ENCODE measurements around the gene RIF1.
A peak's percentile ranks its signal among the peaks of the same experiment; 100 is the strongest.

Gene RIF1

GRCh38 chr2:151438506-151438905 is 28.8 kb downstream of the RIF1 start:
- no peak for TF ChIP-seq SIN3A (IDR thresholded peaks at IDR 0.05; ENCODE audit: borderline replicate concordance, insufficient read depth, low read length)
- no peak for TF ChIP-seq REST (IDR thresholded peaks at IDR 0.05; ENCODE audit: insufficient read depth in 1 of 2, low read depth in 2 of 2, low read length in 2 of 2)
- no peak for TF ChIP-seq FOXP2 (optimal IDR thresholded peaks at IDR 0.05; ENCODE audit: borderline replicate concordance, extremely low read depth, extremely low read length, insufficient read depth)
- no peak for TF ChIP-seq POLR2AphosphoS5 (IDR thresholded peaks at IDR 0.05; ENCODE audit: low read depth, low read length)
- no peak for TF ChIP-seq TAF1 (IDR thresholded peaks at IDR 0.05; ENCODE audit: borderline replicate concordance, insufficient read depth, low read length)

- no peak for TF ChIP-seq SIN3A (IDR thresholded peaks at IDR 0.05; ENCODE audit: borderline replicate concordance, insufficient read depth, low read length)
- TF ChIP-seq REST (IDR thresholded peaks at IDR 0.05; ENCODE audit: insufficient read depth in 1 of 2, low read depth in 2 of 2, low read length in 2 of 2): no peak
- TF ChIP-seq TAF1 (IDR thresholded peaks at IDR 0.05; ENCODE audit: borderline replicate concordance, insufficient read depth, low read length): no peak
- no peak for TF ChIP-seq FOXP2 (optimal IDR thresholded peaks at IDR 0.05; ENCODE audit: borderline replicate concordance, extremely low read depth, extremely low read length, insufficient read depth)
- no peak for TF ChIP-seq POLR2AphosphoS5 (IDR thresholded peaks at IDR 0.05; ENCODE audit: low read depth, low read length)
Observed at GRCh38 chr2:151439127-151439526, 29.4 kb downstream of the RIF1 start.

GRCh38 chr2:151459358-151459757 is 49.7 kb downstream of the RIF1 start:
- no peak for TF ChIP-seq FOXP2 (optimal IDR thresholded peaks at IDR 0.05; ENCODE audit: borderline replicate concordance, extremely low read depth, extremely low read length, insufficient read depth)
- no peak for TF ChIP-seq POLR2AphosphoS5 (IDR thresholded peaks at IDR 0.05; ENCODE audit: low read depth, low read length)
- no peak for TF ChIP-seq SIN3A (IDR thresholded peaks at IDR 0.05; ENCODE audit: borderline replicate concordance, insufficient read depth, low read length)
- TF ChIP-seq REST (IDR thresholded peaks at IDR 0.05; ENCODE audit: insufficient read depth in 1 of 2, low read depth in 2 of 2, low read length in 2 of 2): no peak
- TF ChIP-seq TAF1 (IDR thresholded peaks at IDR 0.05; ENCODE audit: borderline replicate concordance, insufficient read depth, low read length): no peak

GRCh38 chr2:151465771-151466170 is 56.1 kb downstream of the RIF1 start:
- TF ChIP-seq SIN3A (IDR thresholded peaks at IDR 0.05; ENCODE audit: borderline replicate concordance, insufficient read depth, low read length) (no peak), REST (IDR thresholded peaks at IDR 0.05; ENCODE audit: insufficient read depth in 1 of 2, low read depth in 2 of 2, low read length in 2 of 2) (no peak), FOXP2 (optimal IDR thresholded peaks at IDR 0.05; ENCODE audit: borderline replicate concordance, extremely low read depth, extremely low read length, insufficient read depth) (no peak), POLR2AphosphoS5 (IDR thresholded peaks at IDR 0.05; ENCODE audit: low read depth, low read length) (0 out of 2 replicates have a peak, but pooled peaks have one; percentile 16), TAF1 (IDR thresholded peaks at IDR 0.05; ENCODE audit: borderline replicate concordance, insufficient read depth, low read length) (no peak)

GRCh38 chr2:151470556-151470955 is 60.9 kb downstream of the RIF1 start:
- no peak for TF ChIP-seq FOXP2 (optimal IDR thresholded peaks at IDR 0.05; ENCODE audit: borderline replicate concordance, extremely low read depth, extremely low read length, insufficient read depth)
- TF ChIP-seq TAF1 (IDR thresholded peaks at IDR 0.05; ENCODE audit: borderline replicate concordance, insufficient read depth, low read length): no peak

Data from PFSK-1 (cell line).